Measurements from ENCODE around the gene CNTROB.

CNTROB gene

GRCh38 chr17:7910281-7910680 is 21.7 kb upstream of the CNTROB start:
- no peak for DNase-seq

- no peak for DNase-seq
These were observed 21.3 kb upstream of the CNTROB start for GRCh38 chr17:7910711-7911110.

- no peak for DNase-seq
These were observed 20.9 kb upstream of the CNTROB start for GRCh38 chr17:7911116-7911515.

GRCh38 chr17:7912927-7913524 is 19.0 kb upstream of the CNTROB start:
- DNase-seq, result peak; percentile 93

- DNase-seq, result no peak
These were observed 16.8 kb upstream of the CNTROB start for GRCh38 chr17:7915179-7915610.

GRCh38 chr17:7915611-7916384 is 16.2 kb upstream of the CNTROB start, which contains the start of gene RNF227:
TSS of gene RNF227 (minus strand) at chr17:7916289. CDS start at chr17:7916195, 94 bp downstream.
- DNase-seq, result peak; percentile 99

GRCh38 chr17:7916385-7916682 is 15.7 kb upstream of the CNTROB start:
- no peak for DNase-seq

- DNase-seq, result peak; percentile 40
These were observed 15.2 kb upstream of the CNTROB start for GRCh38 chr17:7916808-7917207.

- peak; percentile 81 for DNase-seq
These were observed 9.6 kb upstream of the CNTROB start for GRCh38 chr17:7922269-7922844.

GRCh38 chr17:7922845-7923628 is 9.0 kb upstream of the CNTROB start:
- DNase-seq, result peak; percentile 94

GRCh38 chr17:7927596-7927995 is 4.4 kb upstream of the CNTROB start:
- no peak for DNase-seq

GRCh38 chr17:7929158-7930023 is 2.6 kb upstream of the CNTROB start, which contains the start of gene KCNAB3:
TSS of gene KCNAB3 (minus strand) at chr17:7929856. CDS start at chr17:7929435, 421 bp downstream.
- DNase-seq, result peak; percentile 50

- no peak for DNase-seq
These were observed 970 bp upstream of the CNTROB start for GRCh38 chr17:7930841-7931631.

- DNase-seq, result peak; percentile 65
These were observed 481 bp downstream of the CNTROB start for GRCh38 chr17:7932483-7932891.

- peak; percentile 61 for DNase-seq
These were observed 943 bp downstream of the CNTROB start for GRCh38 chr17:7932949-7933348.

- DNase-seq, result no peak
These were observed 3.9 kb downstream of the CNTROB start for GRCh38 chr17:7935859-7936258.

- DNase-seq, result no peak
These were observed 8.0 kb downstream of the CNTROB start for GRCh38 chr17:7940034-7940433.

- no peak for DNase-seq
These were observed 8.7 kb downstream of the CNTROB start for GRCh38 chr17:7940743-7941142.

- DNase-seq, result no peak
These were observed 11.3 kb downstream of the CNTROB start for GRCh38 chr17:7943291-7943690.

- no peak for DNase-seq
These were observed 12.3 kb downstream of the CNTROB start for GRCh38 chr17:7944326-7944725.

GRCh38 chr17:7945651-7946050 is 13.6 kb downstream of the CNTROB start:
- no peak for DNase-seq

All from DMS53 (cell line).